ENCODE measurements around the gene ORC5.

Gene ORC5

DNA sequence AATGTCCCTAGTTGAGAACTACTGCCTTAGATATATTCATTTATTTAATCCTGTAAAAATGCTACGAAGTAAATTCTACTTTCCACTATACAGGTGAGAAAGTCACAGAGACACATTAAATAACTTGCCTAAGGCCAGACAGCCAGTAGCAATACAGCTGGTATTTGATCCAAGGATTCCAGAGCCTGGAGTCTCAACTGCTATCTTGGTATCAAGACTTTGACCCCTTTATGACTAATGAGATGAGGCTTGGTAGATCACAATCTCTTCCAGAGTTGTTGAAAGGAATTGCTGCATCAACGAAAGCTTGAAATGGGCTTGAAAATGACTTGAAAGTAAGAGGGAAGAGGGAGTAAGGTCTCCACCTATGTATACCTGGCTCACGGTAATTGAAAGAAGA, 83.3 kb downstream of the ORC5 start:
- no peak for DNase-seq

DNA sequence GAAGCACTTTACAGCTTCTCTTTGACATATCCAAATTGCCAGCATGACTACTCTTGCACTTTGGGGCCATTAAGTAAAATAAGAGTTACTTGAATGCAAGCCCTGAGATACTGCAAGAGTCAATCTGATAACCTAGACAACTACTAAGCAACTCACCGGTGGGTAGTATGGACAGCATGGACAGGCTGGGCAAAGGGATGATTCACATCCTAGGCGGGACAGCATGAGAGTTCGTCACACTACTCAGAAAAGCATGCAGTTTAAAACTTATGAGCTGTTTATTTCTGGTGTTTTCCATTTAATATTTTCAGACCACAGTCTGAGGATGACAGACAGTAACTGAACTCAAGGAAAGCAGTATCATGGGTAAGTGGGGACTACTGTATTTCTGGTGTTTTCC, 84.0 kb downstream of the ORC5 start:
- DNase-seq = no peak

DNA sequence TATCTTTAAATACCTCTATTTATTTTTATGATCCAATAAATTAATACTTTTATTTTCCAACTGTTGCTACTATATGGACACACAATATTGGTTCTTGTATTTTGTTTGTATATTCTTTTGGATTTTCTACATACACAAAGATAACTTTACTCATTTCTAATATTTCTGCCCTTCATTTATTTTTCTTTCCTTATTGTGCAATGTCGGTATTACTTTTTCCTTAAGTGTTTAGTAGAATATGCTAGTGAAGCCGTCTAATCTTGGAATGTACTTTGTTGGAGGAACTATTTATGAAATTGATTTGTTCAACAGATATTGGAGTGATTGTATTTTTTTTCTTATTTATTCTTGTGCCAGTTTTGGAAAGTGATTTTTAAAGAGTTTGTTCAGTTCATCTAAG, 94.0 kb downstream of the ORC5 start:
- no peak for DNase-seq

DNA sequence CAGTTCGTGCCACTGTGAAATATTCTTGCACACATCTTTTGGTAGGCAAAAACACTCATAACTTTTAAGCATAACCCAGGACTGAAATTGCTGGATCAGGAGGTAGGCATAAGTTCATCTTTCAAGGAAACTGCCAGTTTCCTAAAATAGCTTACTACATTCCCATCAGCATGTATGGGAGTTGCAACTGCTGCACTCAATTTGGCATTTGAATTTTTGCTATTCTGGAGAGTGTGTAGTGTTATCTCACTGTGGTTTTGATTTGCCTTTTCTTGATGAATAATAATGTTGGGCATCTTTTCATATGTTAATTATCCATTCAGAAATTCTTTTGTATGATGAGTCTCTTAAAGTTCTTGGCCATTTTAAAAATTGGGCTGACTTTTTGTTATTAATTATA, 95.2 kb downstream of the ORC5 start:
- no peak for DNase-seq

DNA sequence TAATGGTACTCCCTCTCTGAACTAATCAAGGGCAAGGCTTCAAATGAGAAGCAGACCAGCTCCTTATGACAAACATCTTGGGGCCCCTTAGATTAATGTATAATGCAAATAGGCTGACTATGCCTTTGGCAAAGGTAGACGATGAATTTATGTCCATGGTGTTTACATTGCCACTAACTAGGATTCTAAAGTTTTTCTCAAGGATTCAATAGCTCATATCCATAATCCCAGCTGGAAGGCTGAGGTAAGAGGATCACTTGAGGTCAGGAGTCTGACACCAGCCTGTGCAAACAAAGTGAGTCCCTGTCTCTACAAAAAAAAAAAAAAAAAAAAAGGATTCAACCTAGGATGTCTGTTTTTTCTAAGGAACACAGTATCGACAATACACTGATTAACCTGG, 96.5 kb downstream of the ORC5 start:
- DNase-seq = no peak

DNA sequence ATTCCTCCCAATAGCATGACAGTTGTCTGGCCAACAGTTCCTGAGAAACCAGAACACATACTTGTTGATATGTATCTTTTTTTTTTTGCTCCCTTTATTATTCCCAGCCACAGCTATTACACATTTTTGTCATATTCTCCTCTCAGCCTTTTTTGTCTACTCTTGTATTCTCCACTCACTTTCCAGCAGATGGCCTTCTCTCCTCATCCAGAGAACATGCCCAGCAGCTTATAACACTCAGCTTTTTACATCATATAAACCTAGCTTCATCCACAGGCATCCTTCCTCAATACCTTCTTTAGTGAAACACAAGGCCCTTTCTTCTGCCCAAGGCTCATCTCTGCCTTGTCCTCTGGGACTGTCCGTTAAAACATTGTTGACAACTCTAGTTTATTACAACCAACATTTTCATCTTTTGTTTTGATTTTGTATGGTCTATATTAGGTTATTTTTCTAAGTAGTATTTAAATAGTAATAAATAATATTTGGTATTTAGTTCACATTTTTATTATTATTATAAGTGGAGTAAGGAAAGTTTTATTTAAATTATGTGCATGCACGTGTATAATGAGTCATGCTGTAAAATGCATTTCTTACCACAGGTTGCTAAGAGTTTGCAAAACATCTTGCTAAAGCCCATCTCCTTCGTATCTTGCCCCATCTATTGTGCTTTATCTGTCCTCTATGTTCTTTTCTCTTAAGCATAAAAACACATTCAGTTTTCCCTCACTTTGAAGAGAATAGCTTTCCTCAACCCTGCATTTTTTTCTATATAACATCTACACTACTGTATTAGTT, 101.5 kb downstream of the ORC5 start:
- no peak for DNase-seq

DNA sequence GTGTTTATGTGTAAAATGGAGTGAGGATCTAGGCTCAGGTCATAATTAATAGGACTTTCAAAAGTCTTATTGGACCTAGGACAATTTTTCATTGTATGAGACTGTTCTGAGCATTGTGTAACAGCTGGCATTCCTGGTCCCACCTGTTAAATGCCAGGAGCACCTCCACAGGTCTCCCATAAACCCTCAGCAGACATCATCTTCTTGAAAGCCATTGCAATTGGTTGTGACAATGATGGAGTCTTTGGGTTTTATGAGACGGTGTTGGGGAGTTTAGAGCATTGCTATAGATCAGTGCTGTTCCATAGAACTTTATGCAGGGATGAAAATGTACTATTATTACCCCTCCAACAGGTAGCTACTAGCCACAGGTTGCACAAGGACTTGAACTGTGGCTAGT, 108.9 kb downstream of the ORC5 start:
- no peak for DNase-seq

DNA sequence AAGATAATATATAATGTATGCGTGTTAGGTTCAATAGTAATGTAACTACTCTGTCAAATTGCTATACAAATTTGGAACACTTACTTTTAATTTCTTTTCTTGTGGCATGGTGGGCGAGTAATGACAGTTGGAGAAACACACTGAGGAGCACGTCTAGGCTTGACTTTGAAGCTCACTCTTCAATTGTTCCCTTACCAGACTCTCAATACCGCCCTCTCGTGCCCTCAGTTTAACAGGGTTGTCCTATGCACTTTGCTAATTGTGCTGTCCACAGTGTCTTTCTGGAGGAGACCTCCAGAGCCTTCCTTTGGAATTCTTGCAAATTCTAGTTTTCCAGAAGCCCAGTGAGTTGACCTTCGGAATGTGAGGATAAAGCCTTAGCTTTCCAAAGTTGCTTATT, 111.1 kb downstream of the ORC5 start:
- DNase-seq = no peak

DNA sequence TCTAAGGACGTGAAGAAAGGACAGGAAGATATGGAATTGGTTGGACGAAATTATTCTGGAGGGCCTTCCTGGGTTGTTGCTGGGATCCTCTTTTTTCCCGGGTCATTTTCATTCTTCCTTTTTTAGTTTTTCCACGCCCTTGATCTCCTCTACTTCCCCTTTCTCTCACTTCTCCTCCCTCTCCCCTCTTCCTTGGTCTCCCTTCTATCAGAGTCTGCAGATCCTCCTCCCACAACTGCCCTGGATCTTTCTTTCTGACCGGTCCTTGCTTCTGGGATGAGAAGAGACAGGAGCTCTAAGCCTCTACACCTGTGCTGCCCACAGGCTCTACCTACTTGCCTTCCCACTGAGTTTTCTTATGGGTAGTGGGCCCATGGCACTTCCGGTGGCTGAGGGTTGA, 114.7 kb downstream of the ORC5 start:
- no peak for DNase-seq

DNA sequence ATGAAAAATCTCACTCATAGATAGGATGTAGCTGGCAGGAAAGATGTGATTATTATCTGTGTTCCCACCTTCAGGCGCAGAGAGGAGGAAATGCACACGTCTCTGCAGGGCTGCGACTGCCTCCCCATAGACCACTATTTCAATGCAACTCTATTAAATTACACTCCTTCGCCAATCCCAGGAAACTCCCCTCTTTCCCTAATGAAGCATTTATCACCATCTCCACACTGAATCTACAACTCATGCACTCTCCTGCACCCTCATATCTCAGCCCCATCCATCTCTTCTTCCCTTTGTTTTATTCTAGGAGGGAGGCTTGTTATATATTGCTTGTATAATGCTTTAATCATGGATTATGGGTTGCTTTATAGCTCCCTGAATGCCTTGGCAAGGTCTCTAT, 116.6 kb downstream of the ORC5 start:
- DNase-seq = no peak

DNA sequence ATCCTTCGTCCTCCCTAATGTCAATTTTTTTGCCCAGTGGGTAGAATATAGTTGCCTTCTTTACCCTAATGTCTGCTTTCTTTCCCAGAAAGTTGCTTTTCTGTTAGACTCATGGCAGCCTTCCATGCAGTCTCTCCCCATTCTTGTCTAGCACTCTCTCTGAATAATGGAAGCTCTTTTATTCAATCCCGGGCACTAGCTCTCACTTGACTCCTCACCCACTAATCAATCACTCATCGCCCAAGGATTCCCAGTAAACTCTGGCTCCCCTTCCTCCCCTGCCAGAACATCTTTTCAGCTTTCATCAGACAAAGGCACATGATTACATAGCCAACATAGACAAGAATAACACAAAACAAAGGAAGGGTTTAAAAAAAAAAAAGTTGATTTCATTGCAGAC, 118.2 kb downstream of the ORC5 start:
- no peak for DNase-seq

DNA sequence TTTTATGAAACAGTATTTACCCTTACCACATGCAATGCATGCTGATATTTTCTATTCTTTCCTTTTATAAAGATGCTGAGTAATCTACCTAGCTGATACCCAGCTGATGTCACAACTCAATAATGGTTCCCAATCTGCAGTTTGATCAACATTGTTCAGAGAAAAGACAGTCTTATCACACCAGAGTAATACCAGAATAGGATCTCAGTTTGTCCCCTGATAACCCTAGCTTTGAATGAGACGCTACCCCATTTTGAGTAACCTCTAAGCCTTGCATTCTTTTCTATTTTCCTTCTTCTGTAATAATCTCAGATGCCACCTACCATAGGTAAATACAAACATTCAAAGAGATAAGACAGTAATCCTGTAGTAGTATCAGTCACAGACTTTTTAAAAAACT, 118.8 kb downstream of the ORC5 start:
- no peak for DNase-seq

All from suppressor macrophage treated with lipopolysaccharide for 4 hours (primary cell).